GM21529 (cell line): ENCODE data around the gene DCAF10.
A peak's percentile ranks its signal among the peaks of the same experiment; 100 is the strongest.
"Not testable (repeated sequence)": the region's sequence is repeated elsewhere in the genome, so short reads cannot be mapped to it uniquely, and the experiment has no call there.

Experiments used
- ATAC-seq: cut with Tn5 transposase; IDR thresholded peaks from one replicate; pipeline ENCODE4 v1.9.1; 2021; ENCODE audit not compliant: unreplicated experiment

The DCAF10 gene, protein sequence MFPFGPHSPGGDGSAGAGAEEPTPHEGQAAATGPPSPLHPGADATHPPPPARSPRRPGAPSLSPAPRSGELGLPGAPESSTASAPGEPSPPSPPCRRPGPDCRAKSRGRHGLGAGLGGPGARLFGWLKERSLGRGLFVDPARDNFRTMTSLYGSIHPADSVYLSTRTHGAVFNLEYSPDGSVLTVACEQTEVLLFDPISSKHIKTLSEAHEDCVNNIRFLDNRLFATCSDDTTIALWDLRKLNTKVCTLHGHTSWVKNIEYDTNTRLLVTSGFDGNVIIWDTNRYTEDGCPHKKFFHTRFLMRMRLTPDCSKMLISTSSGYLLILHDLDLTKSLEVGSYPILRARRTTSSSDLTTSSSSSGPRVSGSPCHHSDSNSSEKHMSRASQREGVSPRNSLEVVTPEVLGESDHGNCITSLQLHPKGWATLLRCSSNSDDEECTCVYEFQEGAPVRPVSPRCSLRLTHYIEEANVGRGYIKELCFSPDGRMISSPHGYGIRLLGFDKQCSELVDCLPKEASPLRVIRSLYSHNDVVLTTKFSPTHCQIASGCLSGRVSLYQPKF

DNA sequence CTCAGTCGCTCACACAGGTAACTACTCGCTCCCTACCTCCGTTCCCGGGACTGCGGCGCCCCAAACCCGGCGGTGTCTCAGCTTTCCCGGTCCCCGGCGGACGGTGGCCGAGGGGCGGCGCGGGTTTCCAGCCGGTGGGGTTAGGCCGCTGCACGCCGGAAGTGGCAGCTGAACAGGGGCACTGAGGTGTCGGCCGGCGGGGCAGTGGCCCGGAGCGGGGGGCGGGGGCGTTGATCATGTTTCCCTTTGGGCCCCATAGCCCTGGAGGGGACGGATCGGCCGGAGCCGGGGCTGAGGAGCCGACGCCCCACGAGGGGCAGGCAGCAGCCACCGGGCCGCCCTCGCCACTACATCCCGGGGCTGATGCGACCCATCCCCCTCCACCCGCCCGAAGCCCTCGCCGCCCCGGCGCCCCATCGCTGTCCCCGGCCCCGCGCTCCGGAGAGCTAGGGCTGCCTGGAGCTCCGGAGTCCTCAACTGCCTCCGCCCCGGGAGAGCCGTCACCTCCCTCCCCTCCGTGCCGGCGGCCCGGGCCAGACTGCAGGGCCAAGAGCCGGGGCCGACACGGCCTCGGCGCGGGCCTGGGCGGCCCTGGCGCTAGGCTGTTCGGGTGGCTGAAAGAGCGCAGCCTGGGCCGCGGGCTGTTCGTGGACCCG lies at the start of gene DCAF10:
Gene DCAF10 (plus strand): TSS at position 167 of the 656 bp plus-strand sequence. CDS start 70 bp downstream, at position 237.
- peak; percentile 77 for ATAC-seq

- no peak for ATAC-seq
Measured at GRCh38 chr9:37751186-37751585, 49.4 kb upstream of the DCAF10 start.

- not testable (repeated sequence) for ATAC-seq
Measured at GRCh38 chr9:37751704-37752103, 48.9 kb upstream of the DCAF10 start.

DNA sequence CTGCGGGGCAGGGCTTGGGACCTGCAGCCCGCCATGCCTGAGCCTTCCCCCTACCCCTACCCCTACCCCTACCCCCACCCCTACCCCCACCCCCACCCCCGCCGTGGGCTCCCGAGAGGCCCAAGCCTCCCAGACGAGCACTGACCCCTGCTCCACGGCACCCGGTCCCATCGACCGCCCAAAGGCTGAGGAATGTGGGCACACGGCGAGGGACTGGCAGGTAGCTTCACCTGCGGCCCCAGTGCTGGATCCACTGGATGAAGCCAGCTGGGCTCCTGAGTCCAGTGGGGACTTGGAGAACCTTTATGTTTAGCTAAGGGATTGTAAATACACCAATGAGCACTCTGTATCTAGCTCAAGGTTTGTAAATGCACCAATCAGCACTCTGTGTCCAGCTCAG lies 48.5 kb upstream of the DCAF10 start:
- not testable (repeated sequence) for ATAC-seq

DNA sequence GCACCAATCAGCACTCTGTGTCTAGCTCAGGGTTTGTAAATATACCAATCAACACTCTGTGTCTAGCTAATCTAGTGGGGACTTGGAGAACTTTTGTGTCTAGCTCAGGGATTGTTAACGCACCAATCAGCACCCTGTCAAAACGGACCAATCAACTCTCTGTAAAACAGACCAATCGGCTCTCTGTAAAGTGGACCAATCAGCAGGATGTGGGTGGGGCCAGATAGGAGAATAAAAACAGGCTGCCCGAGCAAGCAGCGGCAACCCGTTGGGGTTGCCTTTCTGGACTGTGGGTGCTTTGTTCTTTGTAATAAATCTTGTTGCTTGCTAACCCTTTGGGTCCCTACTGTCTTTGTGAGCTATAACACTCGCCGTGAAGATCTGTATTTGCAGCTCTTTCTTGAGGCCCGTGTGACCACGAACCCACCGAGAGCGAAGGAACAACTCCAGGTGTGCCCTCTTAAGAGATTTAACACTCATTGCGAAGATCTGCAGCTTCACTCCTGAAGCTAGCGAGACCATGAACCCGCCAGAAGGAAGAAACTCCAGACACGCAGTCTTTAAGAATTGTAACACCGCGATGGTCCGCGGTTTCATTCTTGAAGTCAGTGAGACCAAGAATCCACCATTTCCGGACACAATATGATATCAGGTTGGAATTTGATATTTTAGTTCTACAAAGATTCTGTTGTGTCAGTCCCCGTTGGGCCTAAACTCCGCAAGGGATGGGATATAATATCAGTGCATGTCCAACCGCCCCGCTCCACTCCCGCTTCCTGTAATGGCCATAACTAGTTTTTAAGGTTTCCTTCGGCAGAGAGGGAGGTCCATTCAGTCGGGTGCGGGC lies 47.7 kb upstream of the DCAF10 start:
- no peak for ATAC-seq

GRCh38 chr9:37753489-37754190 lies 47.0 kb upstream of the DCAF10 start, which contains the start of gene TRMT10B:
TRMT10B (plus strand) TSS chr9:37753805; CDS start chr9:37761932, 8,127 bp downstream.
- ATAC-seq, result peak; percentile 85

GRCh38 chr9:37758747-37759146 lies 41.9 kb upstream of the DCAF10 start:
- no peak for ATAC-seq

- no peak for ATAC-seq
Measured at GRCh38 chr9:37760416-37761161, 40.0 kb upstream of the DCAF10 start.

- no peak for ATAC-seq
Measured at GRCh38 chr9:37761511-37761910, 39.1 kb upstream of the DCAF10 start.

DNA sequence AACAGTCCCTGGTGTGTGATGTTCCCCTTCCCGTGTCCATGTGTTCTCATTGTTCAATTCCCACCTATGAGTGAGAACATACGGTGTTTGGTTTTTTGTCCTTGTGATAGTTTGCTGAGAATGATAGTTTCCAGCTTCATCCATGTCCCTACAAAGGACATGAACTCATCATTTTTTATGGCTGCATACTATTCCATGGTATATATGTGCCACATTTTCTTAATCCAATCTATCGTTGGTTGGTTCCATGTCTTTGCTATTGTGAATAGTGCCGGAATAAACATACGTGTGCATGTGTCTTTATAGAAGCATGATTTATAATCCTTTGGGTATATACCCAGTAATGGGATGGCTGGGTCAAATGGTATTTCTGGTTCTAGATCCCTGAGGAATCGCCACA lies 35.3 kb upstream of the DCAF10 start:
- not testable (repeated sequence) for ATAC-seq

- no peak for ATAC-seq
Measured at GRCh38 chr9:37769306-37769705, 31.3 kb upstream of the DCAF10 start.

DNA sequence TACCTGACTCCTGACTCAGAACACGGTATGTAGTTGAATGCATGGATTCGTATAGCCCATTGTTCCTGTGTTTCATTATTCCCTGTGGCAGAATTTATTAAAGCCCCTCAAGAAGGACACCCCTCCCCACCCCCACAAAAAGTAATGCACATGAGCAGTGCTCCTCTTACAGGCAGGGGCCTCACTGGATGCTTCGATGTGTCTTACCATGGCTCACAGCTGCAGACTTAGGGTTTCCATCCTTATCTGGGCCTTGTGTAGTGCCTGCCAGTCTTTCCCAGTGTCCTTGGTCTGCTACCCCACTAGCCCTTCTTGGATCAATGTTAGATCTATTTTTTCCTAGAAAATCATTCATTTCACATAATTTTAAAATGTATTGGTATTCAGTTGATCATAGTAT lies 30.6 kb upstream of the DCAF10 start:
- no peak for ATAC-seq

- ATAC-seq, result no peak
Measured at GRCh38 chr9:37775216-37775919, 25.2 kb upstream of the DCAF10 start.

DNA sequence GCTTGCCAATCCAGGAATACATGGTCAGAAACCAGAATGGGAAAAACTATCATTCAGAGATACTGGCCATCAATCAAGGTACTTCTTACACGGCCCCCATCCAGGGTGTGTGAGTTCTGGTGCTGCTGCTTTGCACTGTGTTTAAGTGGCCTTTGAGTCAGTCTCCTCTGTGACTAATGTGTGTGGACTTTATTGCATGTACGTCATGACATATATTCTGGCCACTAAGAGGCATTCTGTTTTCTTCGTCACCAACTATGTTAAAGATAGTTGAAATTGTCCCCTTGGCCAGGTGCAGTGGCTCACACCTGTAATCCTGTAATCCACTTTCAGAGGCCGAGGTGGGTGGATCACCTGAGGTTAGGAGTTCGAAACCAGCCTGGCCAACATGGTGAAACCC lies 24.3 kb upstream of the DCAF10 start:
- no peak for ATAC-seq

GRCh38 chr9:37778534-37778933 lies 22.1 kb upstream of the DCAF10 start:
- ATAC-seq, result no peak

- no peak for ATAC-seq
Measured at GRCh38 chr9:37784291-37784615, 16.3 kb upstream of the DCAF10 start.

- ATAC-seq, result peak; percentile 91
Measured at GRCh38 chr9:37784616-37785483, 15.7 kb upstream of the DCAF10 start, which contains the start of gene EXOSC3. EXOSC3 (minus strand) TSS chr9:37785064; CDS start chr9:37785044, 20 bp downstream.

DNA sequence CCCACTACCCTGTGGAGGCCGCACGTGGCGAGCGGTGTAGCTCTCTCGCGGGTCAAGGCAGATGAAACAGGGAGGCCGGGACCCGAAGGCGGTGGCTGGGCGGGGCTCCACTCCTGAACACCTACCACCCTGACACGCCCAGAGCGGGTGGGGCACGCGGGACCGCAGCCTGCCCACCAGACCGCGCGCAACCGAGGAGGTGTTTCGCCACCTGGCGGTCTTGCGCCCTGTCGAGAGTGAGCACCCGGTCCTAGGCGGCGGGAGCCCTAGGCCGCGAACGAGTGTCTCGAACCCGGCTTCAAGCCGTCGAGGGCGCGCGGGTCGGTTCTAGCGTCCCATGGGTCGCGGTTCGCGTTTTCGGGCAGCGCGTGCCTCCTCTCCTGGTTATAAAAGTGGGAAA lies 13.5 kb upstream of the DCAF10 start:
- ATAC-seq, result no peak
